Left hindlimb (tissue), 1 donor: Measurements from ENCODE around the gene BTBD16.

Experiments
- DNase-seq: peaks from one replicate; pipeline ENCODE4 v3.0.0-alpha.2; 2018

Gene BTBD16

GRCh38 chr10:122276611-122277208, 5.6 kb downstream of the BTBD16 start:
- no peak for DNase-seq

GRCh38 chr10:122277526-122278136, 6.5 kb downstream of the BTBD16 start:
- DNase-seq, result no peak

- no peak for DNase-seq
Observed at GRCh38 chr10:122279725-122280141, 8.6 kb downstream of the BTBD16 start.

- no peak for DNase-seq
Observed at GRCh38 chr10:122280156-122280555, 9.1 kb downstream of the BTBD16 start.

- DNase-seq, result no peak
Observed at GRCh38 chr10:122281018-122281626, 10.0 kb downstream of the BTBD16 start.

GRCh38 chr10:122281751-122282150, 10.7 kb downstream of the BTBD16 start:
- no peak for DNase-seq

- DNase-seq, result no peak
Observed at GRCh38 chr10:122282253-122282671, 11.2 kb downstream of the BTBD16 start.

- no peak for DNase-seq
Observed at GRCh38 chr10:122282909-122283308, 11.8 kb downstream of the BTBD16 start.

- no peak for DNase-seq
Observed at GRCh38 chr10:122285506-122286444, 14.7 kb downstream of the BTBD16 start.

- DNase-seq, result peak; percentile 73
Observed at GRCh38 chr10:122286867-122287266, 15.8 kb downstream of the BTBD16 start.

- no peak for DNase-seq
Observed at GRCh38 chr10:122287570-122287969, 16.5 kb downstream of the BTBD16 start.

- no peak for DNase-seq
Observed at GRCh38 chr10:122288262-122288661, 17.2 kb downstream of the BTBD16 start.

GRCh38 chr10:122288917-122289316, 17.8 kb downstream of the BTBD16 start:
- DNase-seq, result no peak

- DNase-seq, result no peak
Observed at GRCh38 chr10:122290334-122290733, 19.2 kb downstream of the BTBD16 start.

GRCh38 chr10:122290833-122291532, 19.9 kb downstream of the BTBD16 start:
- DNase-seq, result no peak

- DNase-seq, result no peak
Observed at GRCh38 chr10:122291739-122292138, 20.6 kb downstream of the BTBD16 start.

- DNase-seq, result no peak
Observed at GRCh38 chr10:122292376-122292775, 21.3 kb downstream of the BTBD16 start.

- no peak for DNase-seq
Observed at GRCh38 chr10:122293156-122293960, 22.3 kb downstream of the BTBD16 start.

GRCh38 chr10:122293961-122294380, 22.9 kb downstream of the BTBD16 start:
- no peak for DNase-seq

- no peak for DNase-seq
Observed at GRCh38 chr10:122294511-122295450, 23.7 kb downstream of the BTBD16 start.

- no peak for DNase-seq
Observed at GRCh38 chr10:122295451-122295809, 24.3 kb downstream of the BTBD16 start.
